NCI-H69 (cell line): ENCODE measurements around the gene BTBD9.
A peak's percentile ranks its signal among the peaks of the same experiment; 100 is the strongest.

ENCODE experiments used
- DNase-seq: peaks from one replicate; lab custom pipeline; 2025; lab: John Stamatoyannopoulos, UW

Gene BTBD9

DNA sequence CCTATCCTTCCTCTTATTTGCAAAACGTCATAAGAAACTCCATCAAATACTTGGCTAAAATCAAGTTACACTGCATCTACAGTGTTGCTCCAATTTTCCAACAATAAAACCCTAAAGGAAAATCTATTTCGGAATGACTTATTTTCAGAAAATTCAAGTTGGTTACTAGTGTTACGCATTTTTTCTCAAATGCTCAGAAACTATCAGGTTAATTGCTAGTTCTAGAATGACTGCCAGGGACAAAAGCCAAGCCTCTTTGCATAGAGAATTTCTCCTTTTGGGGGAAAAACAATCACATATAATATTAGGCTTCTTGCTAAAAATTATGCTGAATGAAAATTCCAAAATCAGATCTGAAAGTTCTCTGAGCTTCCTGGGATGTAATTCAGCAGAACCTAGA, 210.2 kb downstream of the BTBD9 start:
- DNase-seq, result no peak

DNA sequence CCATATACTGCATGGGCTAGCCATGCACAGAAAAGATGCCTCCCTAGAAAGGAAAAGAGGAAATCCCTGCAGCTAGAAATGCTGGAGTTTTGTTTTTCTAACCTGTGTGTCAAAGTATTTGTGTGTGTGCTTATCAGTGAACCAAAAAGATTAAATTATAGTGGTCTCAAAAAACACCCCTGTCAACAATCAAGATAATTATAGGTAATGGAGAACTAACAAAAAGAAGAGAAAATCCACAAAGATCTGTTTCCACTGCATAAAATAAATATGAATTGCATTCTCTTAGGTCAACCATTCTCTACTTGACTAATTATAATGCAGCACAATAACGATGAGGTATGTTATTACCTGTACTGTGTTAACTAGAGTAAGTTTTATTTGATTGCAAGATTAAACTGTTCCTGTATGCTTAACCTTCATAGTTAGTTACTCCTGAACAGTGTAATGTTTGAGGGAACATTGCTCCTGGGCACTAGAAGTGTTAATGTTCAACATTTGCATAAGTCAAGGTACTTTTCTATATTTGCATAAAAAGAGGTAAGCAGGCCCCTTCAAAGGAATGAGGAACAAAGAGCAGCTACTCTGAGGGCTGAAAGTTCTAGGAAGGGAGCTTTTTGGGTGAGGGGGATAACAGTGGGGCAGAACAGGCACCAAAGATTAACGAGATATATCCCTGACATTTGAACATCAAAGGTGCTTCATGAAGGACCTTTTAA, 212.1 kb downstream of the BTBD9 start:
- DNase-seq, result peak; percentile 97

DNA sequence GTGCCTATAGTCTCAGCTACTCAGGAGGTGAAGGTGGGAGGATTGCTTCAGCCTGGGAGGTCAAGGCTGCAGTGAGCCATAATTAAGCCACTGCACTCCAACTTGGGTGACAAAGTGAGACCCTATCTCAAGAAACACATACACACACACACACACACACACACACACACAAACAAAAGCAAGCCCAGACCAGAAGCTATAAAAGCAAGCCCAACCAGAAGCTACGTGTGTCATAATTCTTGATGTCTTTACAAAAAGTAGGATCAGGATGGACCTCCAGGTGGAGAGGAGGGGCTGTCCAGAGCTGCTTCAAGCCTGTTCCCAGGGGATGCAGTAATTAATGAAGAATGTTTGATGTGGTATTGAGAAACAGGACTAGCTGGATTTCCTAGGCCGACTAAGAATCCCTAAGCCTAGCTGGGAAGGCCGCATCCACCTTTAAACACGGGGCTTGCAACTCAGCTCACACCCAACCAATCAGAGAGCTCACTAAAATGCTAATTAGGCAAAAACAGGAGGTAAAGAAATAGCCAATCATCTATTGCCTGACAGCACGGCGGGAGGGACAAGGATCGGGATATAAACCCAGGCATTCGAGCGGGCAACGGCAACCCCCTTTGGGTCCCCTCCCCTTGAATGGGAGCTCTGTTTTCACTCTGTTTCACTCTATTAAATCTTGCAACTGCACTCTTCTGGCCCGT, 213.8 kb downstream of the BTBD9 start:
- DNase-seq, result peak; percentile 79

DNA sequence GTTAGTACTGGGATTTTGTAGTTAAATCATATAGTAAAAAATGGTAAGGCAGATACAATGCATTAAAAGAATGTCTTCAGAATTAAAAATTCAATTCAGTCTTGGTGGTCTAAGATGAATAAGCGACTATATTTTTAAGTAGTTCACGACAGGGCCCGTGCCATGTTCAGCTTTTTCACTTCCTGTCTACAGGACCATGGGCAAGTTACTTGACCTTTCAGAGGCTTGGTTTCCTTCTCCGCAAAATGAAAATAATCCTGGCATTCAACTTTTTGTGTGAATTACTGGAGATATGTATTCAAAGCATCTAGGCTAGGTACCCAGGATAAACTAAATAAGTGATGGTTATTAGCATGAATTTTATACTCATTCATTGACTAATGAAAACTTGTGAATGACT, 216.0 kb downstream of the BTBD9 start:
- no peak for DNase-seq

DNA sequence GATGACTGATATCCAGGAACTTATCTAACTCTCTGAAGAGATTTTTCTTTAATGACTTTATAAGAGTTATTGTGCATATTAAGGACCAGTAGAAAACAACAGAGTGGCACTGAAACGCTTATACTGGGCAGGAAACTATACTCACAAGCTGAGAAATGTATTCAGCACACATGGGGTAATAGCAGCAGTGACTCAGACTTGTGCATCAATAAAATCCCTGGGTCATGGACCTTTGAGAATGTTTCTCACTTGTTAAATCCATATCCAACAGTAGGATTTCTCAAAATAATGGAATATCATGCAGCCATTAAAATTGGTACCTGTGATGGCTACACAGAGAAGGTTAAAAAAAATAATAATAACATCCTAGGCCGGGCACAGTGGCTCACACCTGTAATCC, 219.5 kb downstream of the BTBD9 start:
- no peak for DNase-seq

DNA sequence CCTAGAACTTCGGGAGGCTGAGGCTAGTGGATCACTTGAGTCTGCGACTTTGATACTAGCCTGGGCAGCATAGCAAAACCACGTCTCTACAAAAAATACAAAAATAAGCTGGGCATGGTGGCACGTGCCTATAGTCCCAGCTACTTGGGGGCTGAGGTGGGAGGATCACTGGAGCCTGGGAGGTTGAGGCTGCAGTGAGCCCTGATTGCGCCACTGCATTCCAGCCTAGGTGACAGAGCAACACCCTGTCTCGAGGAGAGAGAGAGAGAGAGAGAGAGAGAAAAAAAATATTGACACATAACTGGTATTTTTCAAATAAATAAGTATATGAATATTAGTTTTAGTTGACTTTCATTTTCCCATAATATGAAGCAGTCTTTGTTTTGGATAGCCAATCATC, 222.2 kb downstream of the BTBD9 start:
- DNase-seq, result no peak

DNA sequence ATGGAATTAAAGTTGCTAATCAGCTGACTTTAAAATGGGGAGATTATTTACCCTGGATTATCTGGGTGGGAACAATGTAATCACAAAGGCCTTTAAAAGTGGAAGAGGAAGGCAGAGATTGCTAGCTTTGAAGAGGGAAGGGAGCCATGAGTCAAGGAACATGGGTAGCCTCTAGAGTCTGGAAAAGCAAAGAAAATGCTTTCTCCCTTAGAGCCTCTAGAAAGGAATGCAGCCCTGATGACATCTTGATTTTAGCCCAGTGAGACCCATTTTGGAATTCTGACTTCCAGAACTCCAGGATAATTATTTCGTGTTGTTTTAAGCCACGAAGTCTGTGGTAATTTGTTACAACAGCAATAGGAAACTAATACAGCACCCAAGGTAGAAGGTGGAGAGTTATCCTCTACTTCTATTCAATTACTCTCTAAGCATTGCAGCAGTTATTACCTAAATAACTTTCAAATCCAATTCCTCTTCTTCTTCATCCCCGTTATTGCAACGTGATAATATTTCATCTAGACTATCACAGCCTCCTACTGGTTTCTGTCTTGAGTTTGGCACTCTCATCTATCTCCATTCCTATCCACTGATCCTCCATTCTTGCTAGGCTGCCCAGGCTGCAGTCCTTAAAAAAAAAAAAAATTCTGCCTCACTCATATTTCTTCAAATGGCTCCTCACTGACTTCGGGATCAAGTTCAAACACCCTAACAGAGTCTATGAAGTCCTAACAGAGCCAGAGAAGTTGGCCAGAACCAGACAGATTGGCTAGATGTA, 224.3 kb downstream of the BTBD9 start:
- no peak for DNase-seq

DNA sequence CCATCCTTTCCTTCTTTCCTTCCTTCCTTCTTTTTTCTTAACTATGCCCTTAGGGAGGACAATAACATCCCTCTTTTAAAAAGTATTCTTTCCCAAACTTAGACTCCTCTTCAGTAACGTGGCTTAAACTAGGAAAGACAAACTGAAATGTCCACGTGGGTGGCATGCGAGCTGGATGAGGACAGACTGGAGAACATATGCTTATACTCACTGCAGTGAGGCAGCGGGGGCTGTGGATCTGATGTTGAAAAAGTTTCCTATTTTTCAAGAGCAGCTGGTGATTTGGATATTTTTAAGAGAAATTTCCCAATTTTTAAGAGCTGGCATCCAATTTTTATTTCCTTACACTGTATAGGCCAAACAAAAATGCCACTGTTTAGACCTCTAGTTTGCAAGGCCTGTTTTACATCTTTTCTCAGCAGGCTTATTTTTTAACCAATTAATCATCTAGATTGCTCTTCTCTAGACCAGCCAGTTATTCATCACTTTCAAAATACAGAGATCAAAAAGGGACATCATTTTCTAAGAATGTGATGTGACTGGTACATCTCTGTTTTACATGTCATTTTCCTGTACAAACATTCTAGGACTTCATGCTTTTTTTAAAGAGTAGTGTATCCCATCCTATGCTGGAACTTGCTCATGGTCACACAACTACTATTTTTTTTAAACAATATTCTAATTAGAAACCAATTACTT, 226.5 kb downstream of the BTBD9 start:
- no peak for DNase-seq

DNA sequence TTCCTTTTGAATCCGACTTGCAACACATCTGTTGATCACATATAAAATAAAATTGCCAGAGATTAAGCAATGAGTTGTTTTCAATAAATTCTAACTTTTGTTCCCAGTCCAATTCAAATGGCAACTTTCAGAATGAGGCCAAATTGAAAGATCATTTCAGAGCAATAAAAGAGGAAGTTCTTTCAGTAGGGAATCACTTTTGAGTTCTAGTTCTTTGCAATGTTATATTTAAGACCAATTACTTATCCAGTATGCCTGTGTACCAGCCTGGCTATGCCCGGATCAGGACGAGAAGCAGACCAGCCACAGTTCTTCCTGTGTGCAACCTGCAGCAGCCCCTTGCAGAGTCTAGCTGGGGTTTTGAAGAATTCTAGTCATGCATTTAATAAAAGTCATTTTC, 232.5 kb downstream of the BTBD9 start:
- no peak for DNase-seq

DNA sequence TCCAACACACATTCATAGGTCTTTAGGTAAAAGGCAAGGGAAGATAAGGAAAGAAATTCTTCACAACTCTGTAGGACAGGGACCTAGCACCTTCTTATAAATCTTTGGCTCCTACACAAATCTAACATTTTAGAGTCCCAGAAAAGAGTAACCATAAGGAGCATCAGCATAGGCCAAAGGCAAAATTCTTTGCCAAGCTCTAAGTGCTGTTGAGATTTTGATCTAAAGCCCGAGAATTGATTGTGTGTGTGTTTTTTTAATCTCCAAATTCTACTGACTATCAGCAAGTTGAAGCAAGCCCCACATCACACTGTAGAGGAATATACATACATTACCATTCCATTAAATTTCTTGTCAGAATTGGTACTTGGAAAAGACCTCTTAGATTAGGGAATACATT, 233.6 kb downstream of the BTBD9 start:
- DNase-seq, result no peak

DNA sequence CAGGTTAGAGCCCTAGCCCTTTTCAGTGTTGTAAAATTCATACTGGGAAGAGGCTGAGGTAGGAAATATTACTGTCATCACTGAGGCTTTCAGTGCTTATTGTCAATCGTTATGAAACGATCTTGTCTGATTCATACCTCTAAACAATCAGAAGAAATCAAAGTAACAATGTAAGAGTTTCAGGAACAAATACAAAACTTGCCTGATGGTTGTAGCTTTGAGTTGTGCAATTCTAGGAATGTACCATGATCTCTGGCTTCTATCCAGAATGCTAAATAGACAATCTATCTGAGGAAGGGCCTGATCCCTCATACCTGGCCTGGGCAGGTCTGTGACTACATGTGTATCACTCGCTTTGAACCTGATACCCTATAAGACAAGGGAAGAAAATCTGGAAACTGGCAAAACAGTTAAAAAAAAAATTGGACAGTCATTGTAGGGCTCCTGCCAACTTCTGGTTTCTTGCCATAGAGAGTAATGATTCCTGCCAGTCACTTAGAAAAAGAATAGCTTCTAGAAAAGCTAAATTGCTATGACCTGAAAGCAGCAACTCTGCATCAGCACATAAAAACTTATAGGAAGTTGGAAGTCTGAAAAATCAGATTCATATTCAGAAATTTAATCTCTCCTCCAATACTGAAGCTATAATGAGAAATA, 234.7 kb downstream of the BTBD9 start:
- peak; percentile 13 for DNase-seq

DNA sequence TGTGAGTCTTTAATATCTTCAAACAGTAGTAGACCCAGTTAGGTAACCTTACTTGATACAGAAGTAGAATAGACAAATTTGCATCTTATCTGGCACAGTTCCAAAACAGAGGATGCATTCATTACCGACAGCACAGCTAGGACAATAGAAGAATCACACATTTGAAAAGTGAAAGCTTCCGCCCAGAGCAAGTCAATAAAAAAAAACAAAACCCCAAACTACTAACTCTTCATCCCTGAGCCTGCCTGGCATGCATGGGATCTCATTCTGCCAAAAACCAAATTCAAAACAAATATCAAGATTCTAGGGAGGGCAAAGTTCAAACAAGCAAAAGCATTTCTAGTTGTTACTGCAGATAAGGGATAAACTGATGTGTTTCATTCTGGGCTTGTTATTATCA, 235.4 kb downstream of the BTBD9 start:
- DNase-seq, result peak; percentile 71

DNA sequence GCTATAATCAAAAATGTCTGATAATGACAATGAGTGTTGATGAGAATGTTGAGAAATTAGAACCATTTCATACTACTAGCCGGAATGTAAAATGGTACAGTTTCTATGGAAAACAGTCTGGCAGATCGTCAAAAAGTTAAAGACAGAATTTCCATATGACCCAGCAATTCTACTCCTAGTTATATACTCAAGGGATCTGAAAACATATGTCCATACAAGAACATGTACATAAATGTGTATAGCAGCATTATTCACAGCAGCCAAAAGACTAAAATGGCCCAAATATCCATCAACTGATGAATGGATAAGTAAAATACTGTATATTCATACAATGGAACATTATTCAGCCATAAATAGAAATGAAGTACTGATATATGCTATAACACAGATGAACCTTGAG, 236.2 kb downstream of the BTBD9 start:
- DNase-seq, result no peak

DNA sequence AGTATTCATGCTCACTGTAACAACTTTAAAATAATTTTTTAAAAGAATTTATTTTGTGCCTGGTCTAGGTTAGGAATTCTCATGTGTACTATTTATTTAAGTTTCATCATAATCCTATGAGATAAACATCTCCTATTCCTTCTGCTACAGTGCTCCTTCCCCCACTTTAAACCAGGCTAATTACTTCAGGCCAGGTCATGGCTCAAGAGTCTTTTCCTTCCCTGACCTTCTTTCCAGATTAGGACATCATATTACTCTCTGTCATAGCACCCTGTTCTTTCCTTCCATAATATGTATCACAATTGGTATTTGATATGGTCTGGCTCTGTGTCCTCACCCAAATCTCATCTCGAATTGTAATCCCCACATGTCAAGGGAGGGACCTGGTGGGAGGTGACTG, 239.0 kb downstream of the BTBD9 start:
- DNase-seq, result no peak

DNA sequence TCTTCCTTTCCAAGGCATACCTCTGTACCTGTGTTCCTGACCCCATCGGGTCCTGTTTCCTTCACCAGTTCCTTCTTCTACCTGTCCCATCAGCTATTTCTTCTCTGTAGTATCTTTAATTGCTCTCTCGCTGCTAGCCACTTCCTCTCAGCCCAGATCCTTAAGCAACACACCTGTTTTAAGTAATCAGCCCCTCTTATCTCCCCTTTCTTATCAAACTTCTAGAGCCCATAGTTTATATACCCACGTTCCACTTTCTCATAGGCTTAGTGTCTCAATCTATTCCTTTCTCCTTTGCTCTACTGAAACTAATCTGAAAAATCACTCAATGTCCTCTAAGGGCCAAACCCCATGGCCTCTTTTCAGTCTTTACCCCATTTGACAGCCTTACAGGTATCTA, 239.6 kb downstream of the BTBD9 start:
- DNase-seq, result no peak

DNA sequence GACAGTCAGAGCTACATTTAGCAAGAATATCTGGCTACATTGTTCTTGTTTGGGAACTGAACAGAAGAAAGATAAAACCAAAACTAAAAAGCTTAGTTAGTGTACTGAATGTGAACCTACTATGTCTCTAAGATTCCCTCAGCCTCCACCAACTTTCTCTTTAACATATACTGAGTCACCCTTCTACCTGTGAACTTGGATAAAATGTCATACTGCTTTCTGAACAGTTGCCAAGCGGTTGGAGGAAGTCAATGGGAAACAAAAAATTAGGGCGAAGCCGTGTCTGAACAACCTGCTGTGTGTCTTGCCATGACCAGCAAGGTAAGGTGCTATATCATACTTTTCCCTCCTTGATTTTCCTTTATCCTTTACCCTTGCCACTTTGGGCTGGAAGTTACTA, 243.5 kb downstream of the BTBD9 start:
- DNase-seq, result peak; percentile 21

DNA sequence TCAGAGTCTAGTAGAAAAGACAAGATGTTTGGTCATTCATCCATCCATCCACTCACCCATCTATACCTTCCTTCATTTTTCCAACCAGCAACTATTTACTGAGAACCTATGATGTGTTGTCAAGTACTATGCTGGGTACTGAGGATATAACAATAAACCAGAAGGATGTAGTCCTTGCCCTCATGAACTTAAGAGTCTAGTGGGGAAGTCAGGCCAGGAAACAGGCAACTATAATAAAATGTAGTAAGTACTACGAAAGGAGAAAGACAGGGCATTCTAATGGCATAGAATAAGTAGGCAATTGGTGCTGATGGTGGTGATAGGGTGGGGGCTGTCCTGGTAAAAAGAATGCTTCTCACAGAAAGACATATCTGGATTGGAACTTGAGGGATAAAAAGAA, 245.7 kb downstream of the BTBD9 start:
- no peak for DNase-seq

DNA sequence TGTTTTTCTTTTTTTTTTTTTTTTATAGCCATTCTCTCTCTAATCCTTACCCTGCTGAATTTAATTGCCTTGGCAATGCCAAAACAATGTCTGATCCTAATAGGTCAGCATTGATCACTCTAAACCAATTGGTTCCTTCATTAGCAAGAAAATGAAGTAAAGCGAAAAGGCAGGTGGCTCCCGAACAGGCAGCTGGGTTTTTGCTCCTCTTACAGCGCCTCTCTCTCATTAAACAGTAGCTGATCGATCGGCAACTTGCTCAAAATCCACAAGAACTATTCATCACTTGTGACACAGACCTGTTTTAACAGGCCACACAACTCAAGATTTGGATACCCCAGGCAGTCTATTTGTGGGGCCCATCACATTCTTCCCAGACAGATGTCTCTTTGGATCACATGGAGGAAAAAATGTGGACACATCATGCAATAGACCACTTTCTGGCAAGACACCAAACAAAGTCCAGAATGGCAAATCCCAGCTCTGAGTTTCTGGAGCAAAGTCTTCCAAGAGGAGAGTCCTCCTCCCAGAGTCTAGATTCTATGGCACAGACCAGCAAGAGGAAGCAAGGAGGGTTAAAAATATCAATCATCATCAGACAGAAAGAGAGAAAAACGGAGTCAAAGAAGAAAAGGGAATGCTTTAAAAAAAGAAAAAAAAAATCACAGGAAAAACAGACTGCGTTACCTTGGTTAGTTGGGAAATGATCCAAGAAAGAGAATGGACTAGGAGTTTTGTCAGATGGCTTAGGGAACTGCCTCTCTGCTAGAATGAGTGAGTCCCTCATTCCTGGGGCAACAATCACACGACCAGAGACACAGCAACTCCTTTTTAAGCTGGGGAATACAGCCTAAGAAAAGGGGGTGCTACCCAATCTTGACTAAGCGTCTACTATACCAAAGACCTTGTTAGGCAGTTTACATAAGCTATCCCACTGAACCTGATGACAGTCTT, 247.8 kb downstream of the BTBD9 start:
- DNase-seq, result no peak

DNA sequence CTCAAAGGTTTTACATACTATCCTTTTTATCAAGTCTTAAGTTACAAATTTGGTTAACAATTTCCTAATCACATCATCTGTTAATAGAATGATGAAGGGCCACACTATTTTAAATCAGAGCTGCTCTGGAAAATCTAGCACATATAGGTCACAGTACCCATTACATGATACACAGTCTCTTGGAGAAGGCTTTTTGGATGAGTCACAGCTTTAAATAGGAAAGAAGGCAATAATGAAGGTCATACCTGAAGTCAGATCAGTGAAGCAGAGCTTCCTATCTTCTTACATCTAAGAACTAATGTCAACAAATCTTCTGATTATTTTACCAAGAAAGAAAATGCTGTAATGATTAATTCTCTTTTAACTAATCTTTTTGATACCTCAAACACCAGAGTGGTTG, 248.5 kb downstream of the BTBD9 start:
- no peak for DNase-seq

DNA sequence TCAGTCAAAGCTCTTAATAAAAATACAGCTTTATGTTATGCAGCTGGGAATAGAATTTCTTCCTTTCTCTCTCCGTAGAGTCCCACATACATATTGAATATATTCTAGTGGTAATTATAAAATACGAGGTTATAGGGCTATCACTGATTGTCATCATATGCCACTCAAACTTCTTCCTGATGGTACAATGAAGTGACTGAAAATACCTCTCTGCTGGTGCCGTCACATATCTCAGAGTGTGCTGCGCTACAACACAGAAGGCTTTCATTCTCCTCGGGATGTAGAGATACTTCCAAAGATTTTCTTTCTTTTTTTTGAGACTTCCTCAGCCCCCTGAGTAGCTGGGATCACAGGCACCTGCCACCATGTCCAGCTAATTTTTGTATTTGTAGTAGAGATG, 249.9 kb downstream of the BTBD9 start:
- DNase-seq, result no peak

DNA sequence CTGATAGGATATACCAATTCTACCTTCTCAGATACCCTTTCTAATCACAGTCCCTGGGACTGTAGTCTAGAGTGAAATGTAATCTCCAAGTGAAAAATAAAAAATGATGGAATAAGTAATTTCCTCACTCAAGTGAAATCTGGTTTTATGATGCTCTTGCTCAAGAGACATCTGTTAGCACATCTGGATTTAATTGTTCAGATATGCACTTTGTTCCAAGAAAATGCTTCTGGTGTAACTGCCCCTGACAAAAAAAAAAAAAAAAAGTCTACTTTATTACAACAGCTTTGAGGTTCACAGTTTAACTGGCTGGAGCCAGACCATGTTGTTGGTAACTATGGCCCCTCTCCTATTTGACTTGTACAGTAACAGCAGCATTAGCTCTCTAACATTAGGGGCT, 251.8 kb downstream of the BTBD9 start:
- no peak for DNase-seq
